ENCODE measurements around the gene CCSAP. TPM values are rescaled to one million over a fixed set of nuclear protein-coding genes. Genes with fewer than 3 reads are reported as not detected.

Gene CCSAP
- total RNA-seq, 1 donor from 2014 or later, result 5.9 TPM

Other genes with a start within 250 kb of the CCSAP start
- 20.0 and 26.5 TPM in 2 replicates for gene RAB4A, start 71.9 kb downstream of the CCSAP start, total RNA-seq
- gene ACTA1, start 91.0 kb upstream of the CCSAP start, total RNA-seq, result not detected in 2 replicates
- gene NUP133, start 165.3 kb upstream of the CCSAP start, total RNA-seq, result 39.2 and 56.2 TPM in 2 replicates
- gene ABCB10, start 215.7 kb upstream of the CCSAP start, total RNA-seq, result 23.6 and 32.0 TPM in 2 replicates